Right atrium auricular region (tissue), 2 donors: Measurements from ENCODE around the gene SUN5. TPM values are rescaled to one million over a fixed set of nuclear protein-coding genes. Genes with fewer than 3 reads are reported as not detected.

Experiments used
- DNase-seq: peaks from one replicate; pipeline ENCODE4 v3.0.0-alpha.2; 2019; ENCODE audit warnings: low spot score
- H3K27ac ChIP-seq, 2 donors: fragments of 200-600 bp; sonication (generic); 1 replicate in 1 of 2; 2 replicates in 1 of 2; pipeline ENCODE4 v1.5.1; 2016 to 2019
- H3K27me3 ChIP-seq, 2 donors: fragments of 200-600 bp; sonication (generic); one replicate each; pipeline versions ENCODE4 v1.5.1 to v1.6.0; 2017 to 2019
- H3K36me3 ChIP-seq: fragments of 200-600 bp; sonication (generic); one replicate; pipeline ENCODE4 v1.5.1; 2016
- H3K4me1 ChIP-seq, 2 donors: fragments of 200-600 bp; sonication (generic); one replicate each; pipeline versions ENCODE4 v1.5.1 to v1.6.0; 2017 to 2019
- H3K4me3 ChIP-seq, 2 donors: fragments of 200-600 bp; sonication (generic); 1 replicate in 1 of 2; 2 replicates in 1 of 2; pipeline ENCODE4 v1.5.1; 2017 to 2019; ENCODE audit warnings: mild to moderate bottlenecking in 1 of 2, moderate library complexity in 1 of 2
- H3K9me3 ChIP-seq, 2 donors: fragments of 200-600 bp; sonication (generic); one replicate each; pipeline ENCODE4 v1.5.1; 2019
- CTCF ChIP-seq, 2 donors: fragments of 200-600 bp; sonication (generic); IDR thresholded peaks; one replicate each; pipeline ENCODE4 v1.5.1; 2019; ENCODE audit warnings: antibody characterized with exemption in 2 of 2
- total RNA-seq, 2 donors: library from RNA; depleted of rRNA; stranded (reverse); fragments of >200 nt; gene quantifications; one replicate each; pipeline ENCODE4 v1.1.0, GENCODE V29; 2016

Gene SUN5
- total RNA-seq, 2 donors from 2014 or later = not detected

GRCh38 chr20:32946629-32947028 lies 57.6 kb downstream of the SUN5 start:
- no peak for TF ChIP-seq CTCF (IDR thresholded peaks at IDR 0.05)

GRCh38 chr20:32945710-32946221 lies 58.5 kb downstream of the SUN5 start:
- TF ChIP-seq CTCF (IDR thresholded peaks at IDR 0.05) = peak; percentile 18 to 54
- no peak overlapping the region for H3K4me3 ChIP-seq
- no peaks in the 10 kb centered on the region for H3K4me1 ChIP-seq
- H3K27ac ChIP-seq = no peak overlapping the region
- peaks cover 0 to 15% of the 10 kb centered on the region in 2 donors for H3K9me3 ChIP-seq
- H3K36me3 ChIP-seq = no peaks in the 10 kb centered on the region
- no peak for DNase-seq
- H3K27me3 ChIP-seq = no peaks in the 10 kb centered on the region

More at GRCh38 chr20:32946629-32947028, 57.6 kb downstream of the SUN5 start:
- Histone ChIP-seq H3K4me3 (no peak overlapping the region), H3K36me3 (no peaks in the 10 kb centered on the region), H3K9me3 (peaks cover 0 to 8% of the 10 kb centered on the region in 2 donors), H3K27ac (no peak overlapping the region), H3K4me1 (no peaks in the 10 kb centered on the region), H3K27me3 (no peaks in the 10 kb centered on the region)
- no peak for DNase-seq

GRCh38 chr20:32943490-32944052 lies 60.7 kb downstream of the SUN5 start:
- peaks cover 0 to 19% of the 10 kb centered on the region in 2 donors for H3K9me3 ChIP-seq
- no peak for TF ChIP-seq CTCF (IDR thresholded peaks at IDR 0.05)
- no peaks in the 10 kb centered on the region for H3K4me1 ChIP-seq
- no peaks in the 10 kb centered on the region for H3K36me3 ChIP-seq
- no peaks in the 10 kb centered on the region for H3K27me3 ChIP-seq
- H3K4me3 ChIP-seq = no peak overlapping the region
- DNase-seq = peak; percentile 47
- H3K27ac ChIP-seq = no peak overlapping the region

GRCh38 chr20:32941155-32941885 lies 62.9 kb downstream of the SUN5 start:
- no peak for TF ChIP-seq CTCF (IDR thresholded peaks at IDR 0.05)
- peaks cover 0 to 25% of the 10 kb centered on the region in 2 donors for H3K9me3 ChIP-seq
- H3K4me3 ChIP-seq = no peak overlapping the region
- H3K27ac ChIP-seq = no peak overlapping the region
- no peaks in the 10 kb centered on the region for H3K36me3 ChIP-seq
- H3K4me1 ChIP-seq = no peaks in the 10 kb centered on the region
- no peaks in the 10 kb centered on the region for H3K27me3 ChIP-seq
- DNase-seq = no peak

GRCh38 chr20:32934580-32934979 lies 69.7 kb downstream of the SUN5 start:
- H3K9me3 ChIP-seq = peaks cover 0 to 5% of the 10 kb centered on the region in 2 donors
- no peaks in the 10 kb centered on the region for H3K36me3 ChIP-seq
- H3K27ac ChIP-seq = no peak overlapping the region
- TF ChIP-seq CTCF (IDR thresholded peaks at IDR 0.05) = no peak
- H3K4me3 ChIP-seq = no peak overlapping the region
- no peaks in the 10 kb centered on the region for H3K4me1 ChIP-seq
- no peak for DNase-seq
- no peaks in the 10 kb centered on the region for H3K27me3 ChIP-seq

Other genes with a start within 250 kb of the SUN5 start
- under 1 TPM; 0.24 to 0.44 TPM for gene DNMT3B, start 242.0 kb downstream of the SUN5 start, total RNA-seq
- gene MAPRE1, start 184.5 kb downstream of the SUN5 start, total RNA-seq = 10 to 100 TPM; 56.0 to 62.8 TPM
- gene EFCAB8, start 145.5 kb downstream of the SUN5 start, total RNA-seq = not detected
- not detected for gene BPIFB2, start 3.3 kb upstream of the SUN5 start, total RNA-seq
- not detected for gene BPIFB6, start 27.2 kb upstream of the SUN5 start, total RNA-seq
- not detected for gene BPIFB3, start 49.5 kb upstream of the SUN5 start, total RNA-seq
- not detected for gene BPIFB4, start 75.2 kb upstream of the SUN5 start, total RNA-seq
- not detected for gene BPIFA2, start 163.7 kb upstream of the SUN5 start, total RNA-seq
- gene BPIFA3, start 212.9 kb upstream of the SUN5 start, total RNA-seq = not detected
- gene BPIFA1, start 231.6 kb upstream of the SUN5 start, total RNA-seq = not detected